ENCODE results near the gene ZNF490. TPM values are rescaled to one million over a fixed set of nuclear protein-coding genes. Genes with fewer than 3 reads are reported as not detected.
"Not testable (repeated sequence)": the region's sequence is repeated elsewhere in the genome, so short reads cannot be mapped to it uniquely, and the experiment has no call there.

Gene ZNF490
- total RNA-seq, result 10 to 100 TPM in 1 of 8 experiments, 1 to 10 TPM in 7; 6.0 to 11.1 (median 7.3) TPM

DNA sequence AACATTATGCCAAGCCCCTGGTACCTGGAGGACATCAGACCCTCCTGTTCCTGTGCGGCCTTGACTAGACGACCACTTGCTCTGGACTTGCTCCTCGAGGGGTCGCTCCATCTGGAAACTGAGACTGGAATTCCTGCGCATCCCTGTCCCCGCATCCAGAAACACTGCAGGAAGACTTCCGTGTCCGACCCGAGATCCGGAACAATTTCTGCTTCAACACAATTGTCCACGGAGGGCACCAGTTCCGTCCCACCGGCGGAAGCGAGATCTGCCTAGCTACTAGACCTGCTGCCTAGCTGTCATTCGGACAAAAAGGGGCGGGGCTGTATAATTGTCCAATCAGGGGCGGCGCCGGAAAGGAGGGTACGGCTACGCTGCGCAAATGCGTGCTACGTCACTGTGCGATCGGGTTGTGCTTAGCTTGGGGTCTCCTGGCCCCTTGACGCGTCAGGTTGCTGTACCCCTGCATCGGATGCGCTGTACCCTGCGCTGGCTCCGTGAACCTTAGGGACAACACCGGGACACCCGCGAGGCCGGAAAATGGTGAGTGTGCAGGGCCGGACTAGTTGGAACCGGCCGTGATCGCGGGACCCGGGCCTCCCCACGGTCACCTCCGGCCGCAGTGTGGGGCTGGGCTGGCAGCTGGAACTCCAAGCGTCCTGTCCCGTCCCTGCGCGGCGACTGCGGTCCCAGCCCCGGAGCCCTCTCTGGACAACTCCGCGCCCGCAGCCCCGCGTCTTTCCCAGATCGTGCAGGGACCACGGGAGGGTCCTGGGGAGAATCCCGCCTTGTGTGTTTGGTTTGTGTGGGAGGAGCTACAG lies at the start of gene ZNF490, which contains the start of gene ZNF791:
Gene ZNF490 (minus strand): TSS at position 274 of the 821 bp plus-strand sequence. CDS start 133 bp downstream, at position 141.
Gene ZNF791 (plus strand): TSS at position 381 of the 821 bp plus-strand sequence. CDS start 160 bp downstream, at position 541.
- 0 to 4% (median 0%) methylated on average over 1 to 10 of the region's 61 CpGs; no CpG with 5 or more reads in 4 of the 10 experiments for WGBS, 10 experiments
- H3K4me1 ChIP-seq (replicated peaks in 1 of 2), result peaks cover 4 to 8% of the 10 kb centered on the region in 2 donors
- H3K27ac ChIP-seq, result peak within 1 kb of the TSS; percentile 92 to 95
- peak within 1 kb of the TSS; percentile 68 to 92 (median 88) for H3K4me3 ChIP-seq
- ATAC-seq (replicated peaks in 6 of 8), result peak; percentile 91 to 98 (median 96)
- in situ Hi-C loops (cut with MboI; ENCODE audit: low pct_unique_long_range_greater_than_20kb in 2 of 9, low sequenced_read_pairs in 9 of 9, unreplicated experiment in 9 of 9), result no loop called here

- in situ Hi-C loops (cut with MboI; ENCODE audit: low pct_unique_long_range_greater_than_20kb in 2 of 9, low sequenced_read_pairs in 9 of 9, unreplicated experiment in 9 of 9), result no loop called here
- no peak overlapping the region for H3K4me3 ChIP-seq
- peak in 1 of 8 experiments; percentile 17 for ATAC-seq (replicated peaks in 6 of 8)
- WGBS, 10 experiments, result 60 to 100% (median 93%) methylated on average over 1 to 7 of the region's 22 CpGs; no CpG with 5 or more reads in 3 of the 10 experiments
- no peak overlapping the region for H3K27ac ChIP-seq
- H3K4me1 ChIP-seq (replicated peaks in 1 of 2), result no peaks in the 10 kb centered on the region
Observed at GRCh38 chr19:12657966-12658365, 47.4 kb upstream of the ZNF490 start.

DNA sequence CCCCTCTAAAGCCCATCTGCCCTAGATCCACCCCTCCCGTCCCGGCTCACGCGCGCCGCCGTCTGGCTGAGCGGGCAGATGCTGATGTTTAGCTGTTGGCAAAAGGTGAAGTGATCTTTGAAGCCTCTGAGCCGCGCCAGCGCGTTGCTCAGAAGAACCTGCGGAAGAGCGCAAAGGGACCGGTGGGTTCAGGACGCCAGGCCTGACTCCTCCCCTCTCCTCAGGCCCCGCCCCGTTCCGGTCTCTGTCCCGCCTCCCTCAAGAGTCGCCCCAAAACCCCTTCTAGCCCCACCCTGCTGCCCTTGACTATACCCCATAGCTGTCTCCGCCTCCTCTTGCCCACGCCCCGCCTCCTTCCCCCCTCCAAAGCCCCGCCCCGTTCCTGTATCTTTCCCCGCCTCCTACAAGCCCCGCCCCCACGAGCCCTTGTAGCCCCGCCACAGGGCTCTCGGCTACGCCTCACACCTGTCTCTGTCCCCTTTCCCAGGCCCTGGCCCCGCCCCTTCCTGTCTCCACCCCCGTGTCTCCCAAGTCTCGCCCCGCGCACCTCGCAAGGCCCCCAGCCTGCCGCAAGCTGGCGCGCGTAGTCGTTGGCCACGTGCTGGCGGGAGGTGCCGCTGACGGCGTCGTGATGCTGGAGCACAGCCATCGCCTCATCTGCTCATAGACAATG lies 46.4 kb upstream of the ZNF490 start:
- in situ Hi-C loops (cut with MboI; ENCODE audit: low pct_unique_long_range_greater_than_20kb in 2 of 9, low sequenced_read_pairs in 9 of 9, unreplicated experiment in 9 of 9), result no loop called here
- Histone ChIP-seq H3K4me1 (replicated peaks in 1 of 2) (no peaks in the 10 kb centered on the region), H3K4me3 (no peak overlapping the region), H3K27ac (no peak overlapping the region)
- ATAC-seq (replicated peaks in 6 of 8), result peak in 2 of 8 experiments; percentile 18 to 35
- WGBS, 10 experiments, result 71 to 100% (median 80%) methylated on average over 2 to 7 of the region's 50 CpGs; no CpG with 5 or more reads in 7 of the 10 experiments

DNA sequence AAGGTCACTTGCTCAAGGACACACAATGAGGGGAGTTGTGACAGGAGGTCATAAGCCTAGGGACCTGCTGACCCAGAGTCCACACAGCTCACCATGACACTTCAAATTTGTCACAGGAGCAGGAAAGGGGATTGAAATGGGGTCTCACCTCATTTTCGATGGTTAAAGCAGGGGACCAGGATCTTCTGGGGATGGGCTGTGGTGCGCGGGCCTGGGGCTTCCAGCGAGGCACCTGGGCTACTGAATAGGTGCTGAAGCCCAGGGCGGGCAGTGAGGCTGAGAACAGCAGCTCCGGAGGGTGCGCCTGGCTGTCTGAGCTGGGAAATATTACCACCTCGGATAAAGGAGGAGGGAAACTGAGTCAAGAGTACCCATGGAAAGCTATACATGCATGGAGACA lies 44.9 kb upstream of the ZNF490 start:
- ATAC-seq (replicated peaks in 6 of 8), result no peak
- Histone ChIP-seq H3K4me3 (no peak overlapping the region), H3K4me1 (replicated peaks in 1 of 2) (no peaks in the 10 kb centered on the region), H3K27ac (no peak overlapping the region)
- in situ Hi-C loops (cut with MboI; ENCODE audit: low pct_unique_long_range_greater_than_20kb in 2 of 9, low sequenced_read_pairs in 9 of 9, unreplicated experiment in 9 of 9), result no loop called here
- WGBS, 10 experiments, result 77 to 100% (median 96%) methylated on average over 1 to 4 of the region's 8 CpGs; no CpG with 5 or more reads in 4 of the 10 experiments

GRCh38 chr19:12652219-12652618 lies 41.6 kb upstream of the ZNF490 start:
- Histone ChIP-seq H3K4me1 (replicated peaks in 1 of 2) (no peaks in the 10 kb centered on the region), H3K27ac (no peak overlapping the region), H3K4me3 (no peak overlapping the region)
- in situ Hi-C loops (cut with MboI; ENCODE audit: low pct_unique_long_range_greater_than_20kb in 2 of 9, low sequenced_read_pairs in 9 of 9, unreplicated experiment in 9 of 9), result no loop called here
- WGBS, 10 experiments, result 54 to 100% (median 91%) methylated on average over 2 to 4 of the region's 6 CpGs; no CpG with 5 or more reads in 6 of the 10 experiments
- ATAC-seq (replicated peaks in 6 of 8), result no peak

DNA sequence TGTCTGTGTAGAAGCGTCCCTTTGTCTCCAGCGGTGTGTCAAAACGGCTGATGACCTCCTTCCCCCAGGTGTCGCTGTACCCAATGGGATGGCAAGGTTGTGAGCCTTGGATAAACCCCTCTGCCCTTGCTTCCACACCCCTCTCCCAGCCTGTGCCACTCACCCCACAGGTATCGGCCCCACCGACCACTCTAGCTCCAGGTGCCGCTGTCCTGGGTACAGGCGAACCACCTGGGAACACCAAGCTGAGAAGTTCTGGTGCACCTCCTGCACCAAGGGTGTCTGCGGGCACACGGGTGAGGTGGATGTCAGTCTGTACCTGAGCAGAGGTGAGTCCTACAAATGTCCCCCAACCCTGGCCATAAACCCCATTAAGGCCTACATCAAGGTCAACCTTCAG lies 39.3 kb upstream of the ZNF490 start:
- in situ Hi-C loops (cut with MboI; ENCODE audit: low pct_unique_long_range_greater_than_20kb in 2 of 9, low sequenced_read_pairs in 9 of 9, unreplicated experiment in 9 of 9), result no loop called here
- H3K4me1 ChIP-seq (replicated peaks in 1 of 2), result no peaks in the 10 kb centered on the region
- no peak overlapping the region for H3K27ac ChIP-seq
- no peak overlapping the region for H3K4me3 ChIP-seq
- 40 to 97% methylated on average over 2 to 4 of the region's 10 CpGs; no CpG with 5 or more reads in 8 of the 10 experiments for WGBS, 10 experiments
- ATAC-seq (replicated peaks in 6 of 8), result no peak

DNA sequence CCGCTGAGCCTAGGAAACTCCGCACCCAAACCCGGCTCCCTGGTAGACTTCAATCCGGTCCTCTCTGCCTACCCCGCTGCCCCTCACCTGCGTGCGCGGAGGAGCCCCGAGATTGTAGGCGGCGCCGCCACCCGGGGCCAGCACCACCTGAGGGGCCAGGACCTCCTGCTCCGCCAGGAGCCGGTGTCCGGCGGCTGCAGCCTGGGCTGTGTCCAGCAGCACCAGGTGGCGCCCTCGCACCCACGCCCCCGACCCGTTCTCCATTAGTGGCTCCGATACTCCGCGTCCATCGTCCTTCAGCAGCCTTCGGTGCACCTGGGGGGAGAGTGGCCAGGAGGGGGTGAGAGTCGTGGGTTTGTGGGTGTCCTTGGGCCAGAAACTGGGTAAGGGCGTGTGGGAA lies 37.5 kb upstream of the ZNF490 start:
- 0 to 100% (median 40%) methylated on average over 1 to 2 of the region's 29 CpGs; no CpG with 5 or more reads in 7 of the 10 experiments for WGBS, 10 experiments
- peak overlapping the region in 3 of 5 donors; percentile 10 to 29 (median 28) for H3K4me3 ChIP-seq
- ATAC-seq (replicated peaks in 6 of 8), result peak in 6 of 8 experiments; percentile 9 to 67 (median 48)
- in situ Hi-C loops (cut with MboI; ENCODE audit: low pct_unique_long_range_greater_than_20kb in 2 of 9, low sequenced_read_pairs in 9 of 9, unreplicated experiment in 9 of 9), result no loop called here
- no peaks in the 10 kb centered on the region for H3K4me1 ChIP-seq (replicated peaks in 1 of 2)
- no peak overlapping the region for H3K27ac ChIP-seq

- H3K4me1 ChIP-seq (replicated peaks in 1 of 2), result no peaks in the 10 kb centered on the region
- H3K4me3 ChIP-seq, result peak overlapping the region in 3 of 5 donors; percentile 10 to 29 (median 28)
- H3K27ac ChIP-seq, result no peak overlapping the region
- in situ Hi-C loops (cut with MboI; ENCODE audit: low pct_unique_long_range_greater_than_20kb in 2 of 9, low sequenced_read_pairs in 9 of 9, unreplicated experiment in 9 of 9), result no loop called here
- peak; percentile 13 to 92 (median 86) for ATAC-seq (replicated peaks in 6 of 8)
- 60 to 76% methylated on average over 1 to 3 of the region's 31 CpGs; no CpG with 5 or more reads in 8 of the 10 experiments for WGBS, 10 experiments
Observed at GRCh38 chr19:12647490-12648071, 37.0 kb upstream of the ZNF490 start.

DNA sequence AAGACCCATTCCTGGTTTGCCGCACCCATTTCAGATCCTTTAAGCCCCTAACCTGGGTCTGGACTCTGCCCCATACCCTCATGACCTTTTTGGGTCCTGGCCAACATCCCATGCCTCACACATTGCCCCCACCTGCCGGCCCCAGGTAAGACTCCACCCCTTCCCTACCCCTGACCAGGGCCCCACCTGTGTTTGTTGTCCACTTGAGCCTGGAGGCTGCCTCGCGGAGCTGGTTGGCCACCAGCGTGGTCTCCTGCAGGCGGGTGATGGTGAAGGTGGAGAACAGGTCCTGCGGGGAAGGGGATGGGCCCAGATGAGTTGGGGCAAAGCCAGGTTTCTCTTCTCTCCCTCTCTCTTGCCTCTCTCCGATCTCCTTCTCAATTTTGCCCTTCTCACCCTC lies 36.4 kb upstream of the ZNF490 start:
- no peak overlapping the region for H3K27ac ChIP-seq
- ATAC-seq (replicated peaks in 6 of 8), result no peak
- in situ Hi-C loops (cut with MboI; ENCODE audit: low pct_unique_long_range_greater_than_20kb in 2 of 9, low sequenced_read_pairs in 9 of 9, unreplicated experiment in 9 of 9), result no loop called here
- no peaks in the 10 kb centered on the region for H3K4me1 ChIP-seq (replicated peaks in 1 of 2)
- no peak overlapping the region for H3K4me3 ChIP-seq
- 100% methylated on average over 1 to 2 of the region's 8 CpGs; no CpG with 5 or more reads in 8 of the 10 experiments for WGBS, 10 experiments

GRCh38 chr19:12646551-12646950 lies 35.9 kb upstream of the ZNF490 start:
- in situ Hi-C loops (cut with MboI; ENCODE audit: low pct_unique_long_range_greater_than_20kb in 2 of 9, low sequenced_read_pairs in 9 of 9, unreplicated experiment in 9 of 9), result no loop called here
- no peak for ATAC-seq (replicated peaks in 6 of 8)
- 83 to 100% (median 100%) methylated on average over 1 to 3 of the region's 10 CpGs; no CpG with 5 or more reads in 7 of the 10 experiments for WGBS, 10 experiments
- no peaks in the 10 kb centered on the region for H3K4me1 ChIP-seq (replicated peaks in 1 of 2)
- H3K27ac ChIP-seq, result no peak overlapping the region
- H3K4me3 ChIP-seq, result no peak overlapping the region

GRCh38 chr19:12643716-12644115 lies 33.1 kb upstream of the ZNF490 start:
- H3K4me3 ChIP-seq; in situ Hi-C loops (cut with MboI; ENCODE audit: low pct_unique_long_range_greater_than_20kb in 2 of 9, low sequenced_read_pairs in 9 of 9, unreplicated experiment in 9 of 9); H3K4me1 ChIP-seq (replicated peaks in 1 of 2); H3K27ac ChIP-seq; ATAC-seq (replicated peaks in 6 of 8): not testable (repeated sequence)
- 77 to 91% (median 86%) methylated on average over 4 to 10 of the region's 14 CpGs; no CpG with 5 or more reads in 6 of the 10 experiments for WGBS, 10 experiments

DNA sequence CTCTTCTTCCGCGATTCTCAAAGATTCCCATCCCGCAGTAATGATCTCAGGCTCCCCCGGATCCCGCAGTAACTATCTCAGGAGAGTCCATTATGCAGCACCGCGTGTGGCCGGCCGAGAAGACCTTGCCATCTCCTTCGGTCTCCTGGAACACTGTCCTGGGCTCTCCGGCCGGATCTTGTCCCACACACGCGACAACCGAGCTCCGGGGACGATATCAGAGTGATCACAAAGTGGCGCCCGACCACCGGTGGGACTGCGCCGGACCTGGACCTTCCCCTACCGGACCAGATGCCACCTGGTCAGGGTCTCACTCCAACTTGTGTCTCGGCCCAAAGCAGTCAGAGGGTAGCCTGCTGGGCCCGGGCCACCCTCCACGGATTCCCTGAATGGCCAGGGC lies 31.9 kb upstream of the ZNF490 start:
- in situ Hi-C loops (cut with MboI; ENCODE audit: low pct_unique_long_range_greater_than_20kb in 2 of 9, low sequenced_read_pairs in 9 of 9, unreplicated experiment in 9 of 9), result no loop called here
- H3K27ac ChIP-seq, result no peak overlapping the region
- 72 to 95% (median 93%) methylated on average over 5 to 23 of the region's 26 CpGs; no CpG with 5 or more reads in 7 of the 10 experiments for whole genome bisulfite sequencing, 10 experiments
- no peak for ATAC-seq (replicated peaks in 6 of 8)
- H3K4me3 ChIP-seq, result no peak overlapping the region
- peaks cover 0 to 2% of the 10 kb centered on the region in 2 donors for H3K4me1 ChIP-seq (replicated peaks in 1 of 2)

Data from motor neuron (in vitro differentiated cells).